Activated B cell treated with CpG ODN at 0.5 μM for 24 hours (primary cell): ENCODE results near the gene LPCAT4. TPM values are rescaled to one million over a fixed set of nuclear protein-coding genes. Genes with fewer than 3 reads are reported as not detected.
"Not testable (repeated sequence)": the region's sequence is repeated elsewhere in the genome, so short reads cannot be mapped to it uniquely, and the experiment has no call there.

Experiments
- ATAC-seq: fragments of 200-7000 bp; cut with Tn5 transposase; one replicate; pipeline ENCODE4 v1.10.0; 2021; ENCODE audit warnings: low read depth, mild to moderate bottlenecking, moderate library complexity
- CTCF ChIA-PET: fragments of 350-600 bp; sonication (Branson Sonifier 250); formaldehyde crosslinking; loops from one replicate; lab custom pipeline; 2021; ENCODE audit warnings: antibody characterized with exemption; lab: Charles Lee
- POLR2A ChIA-PET: fragments of 350-600 bp; sonication (Branson Sonifier 250); formaldehyde crosslinking; loops from one replicate; lab custom pipeline; 2021; ENCODE audit warnings: antibody characterized with exemption; lab: Charles Lee
- DNase-seq: peaks from one replicate; pipeline ENCODE4 v3.0.0; 2022
- H3K27ac Mint-ChIP-seq: one replicate; pipeline ENCODE4 v1.8.0; 2020; ENCODE audit warnings: mixed read lengths
- H3K27me3 Mint-ChIP-seq: one replicate; pipeline ENCODE4 v1.8.0; 2021; ENCODE audit warnings: mixed read lengths
- H3K36me3 Mint-ChIP-seq: one replicate; pipeline ENCODE4 v1.8.0; 2021; ENCODE audit warnings: low read depth, mixed read lengths
- H3K4me1 Mint-ChIP-seq: one replicate; pipeline ENCODE4 v1.8.0; 2021; ENCODE audit warnings: mixed read lengths
- H3K4me3 Mint-ChIP-seq: one replicate; pipeline ENCODE4 v1.8.0; 2020; ENCODE audit warnings: mild to moderate bottlenecking, mixed read lengths
- H3K9me3 Mint-ChIP-seq: one replicate; pipeline ENCODE4 v1.8.0; 2020; ENCODE audit warnings: mixed read lengths
- CTCF ChIP-seq: fragments of 200-600 bp; IDR thresholded peaks from one replicate; pipeline ENCODE4 v1.8.0; 2022; ENCODE audit warnings: antibody characterized with exemption, mild to moderate bottlenecking
- intact Hi-C: fragments of 100-400 bp; cut with micrococcal nuclease; formaldehyde crosslinking; loops from one replicate; pipeline ENCODE4 v1.15.1; 2024
- total RNA-seq: library from RNA; stranded (reverse); gene quantifications from 2 replicates; pipeline ENCODE4 v1.2.3, GENCODE V29; 2022

LPCAT4 gene
- total RNA-seq, 1 donor from 2014 or later = 28.8 TPM

GRCh38 chr15:34358367-34358766 is 8.6 kb downstream of the LPCAT4 start:
- no peak for ATAC-seq
- Mint-ChIP-seq H3K4me1 (peaks cover 2% of the 10 kb centered on the region), H3K27ac (no peak overlapping the region), H3K36me3 (peaks cover 57% of the 10 kb centered on the region), H3K9me3 (no peaks in the 10 kb centered on the region), H3K4me3 (no peak overlapping the region), H3K27me3 (no peaks in the 10 kb centered on the region)
- DNase-seq = no peak
- TF ChIP-seq CTCF = no peak
- ChIA-PET CTCF (interaction anchor here (0.8 kb wide), 1 partner anchor 9 kb away, joined by 4 read pairs; the partner anchor contains the start of gene LPCAT4), POLR2A (no interaction called here)
- intact Hi-C loops = no loop called here

GRCh38 chr15:34357653-34358052 is 9.3 kb downstream of the LPCAT4 start:
- ATAC-seq (no peak), DNase-seq (no peak)
- Mint-ChIP-seq H3K4me1 (no peaks in the 10 kb centered on the region), H3K27ac (no peak overlapping the region), H3K4me3 (no peak overlapping the region), H3K9me3 (no peaks in the 10 kb centered on the region), H3K36me3 (peaks cover 51% of the 10 kb centered on the region), H3K27me3 (no peaks in the 10 kb centered on the region)
- CTCF ChIA-PET = no interaction called here
- intact Hi-C loops = no loop called here
- TF ChIP-seq CTCF = no peak
- POLR2A ChIA-PET = interaction anchor here (0.6 to 0.7 kb wide), 2 partner anchors 11 to 14 kb away, joined by 3 to 7 read pairs; partner anchors contain the start of gene NUTM1

GRCh38 chr15:34355241-34355640 is 11.8 kb downstream of the LPCAT4 start:
- intact Hi-C loops = no loop called here
- TF ChIP-seq CTCF = no peak
- no peaks in the 10 kb centered on the region for H3K9me3 Mint-ChIP-seq
- DNase-seq (no peak), ATAC-seq (no peak)
- no peaks in the 10 kb centered on the region for H3K4me1 Mint-ChIP-seq
- H3K27ac Mint-ChIP-seq = no peak overlapping the region
- ChIA-PET POLR2A (interaction anchor here (1.2 kb wide), 1 partner anchor 11 kb away, joined by 5 read pairs; no protein-coding TSS in a partner anchor), CTCF (no interaction called here)
- peaks cover 38% of the 10 kb centered on the region for H3K36me3 Mint-ChIP-seq
- no peaks in the 10 kb centered on the region for H3K27me3 Mint-ChIP-seq
- H3K4me3 Mint-ChIP-seq = no peak overlapping the region

GRCh38 chr15:34354286-34354685 is 12.7 kb downstream of the LPCAT4 start:
- no peak overlapping the region for H3K27ac Mint-ChIP-seq

GRCh38 chr15:34353627-34354026 is 13.4 kb downstream of the LPCAT4 start:
- H3K36me3 Mint-ChIP-seq = peaks cover 26% of the 10 kb centered on the region
- no peaks in the 10 kb centered on the region for H3K27me3 Mint-ChIP-seq
- no peaks in the 10 kb centered on the region for H3K4me1 Mint-ChIP-seq
- intact Hi-C loops = no loop called here
- ChIA-PET CTCF (no interaction called here), POLR2A (no interaction called here)
- TF ChIP-seq CTCF = no peak
- H3K9me3 Mint-ChIP-seq = no peaks in the 10 kb centered on the region
- no peak overlapping the region for H3K27ac Mint-ChIP-seq
- ATAC-seq (no peak), DNase-seq (no peak)
- no peak overlapping the region for H3K4me3 Mint-ChIP-seq

More at GRCh38 chr15:34354286-34354685, 12.7 kb downstream of the LPCAT4 start:
- no peaks in the 10 kb centered on the region for H3K9me3 Mint-ChIP-seq
- no peak for TF ChIP-seq CTCF
- intact Hi-C loops = no loop called here
- no peak for DNase-seq
- H3K36me3 Mint-ChIP-seq = peaks cover 31% of the 10 kb centered on the region
- H3K4me3 Mint-ChIP-seq = no peak overlapping the region
- no peaks in the 10 kb centered on the region for H3K4me1 Mint-ChIP-seq
- ChIA-PET CTCF (no interaction called here), POLR2A (no interaction called here)
- no peaks in the 10 kb centered on the region for H3K27me3 Mint-ChIP-seq
- no peak for ATAC-seq

GRCh38 chr15:34352996-34353395 is 14.0 kb downstream of the LPCAT4 start:
- H3K9me3 Mint-ChIP-seq, DNase-seq, POLR2A ChIA-PET, H3K4me3 Mint-ChIP-seq, H3K27ac Mint-ChIP-seq, H3K27me3 Mint-ChIP-seq, intact Hi-C loops, ATAC-seq, H3K4me1 Mint-ChIP-seq, CTCF ChIA-PET: not testable (repeated sequence)
- H3K36me3 Mint-ChIP-seq = peaks cover 22% of the 10 kb centered on the region
